ENCODE measurements around the gene NAA80. TPM values are rescaled to one million over a fixed set of nuclear protein-coding genes. Genes with fewer than 3 reads are reported as not detected.
A peak's percentile ranks its signal among the peaks of the same experiment; 100 is the strongest.

NAA80 gene
- total RNA-seq, 1 donor: 6.5 TPM

GRCh38 chr3:50260027-50260941 is 38.9 kb downstream of the NAA80 start:
- peak overlapping the region; percentile 65 for H3K27ac ChIP-seq (ENCODE audit: low read depth, low read length)
- H4K20me1 ChIP-seq (ENCODE audit: insufficient read depth, low read length): peaks cover 16% of the 10 kb centered on the region
- H3K4me1 ChIP-seq (ENCODE audit: insufficient read depth, low read length): peaks cover 29% of the 10 kb centered on the region
- no peak overlapping the region for H2AFZ ChIP-seq (ENCODE audit: low read length)
- DNase-seq (ENCODE audit: insufficient read length, low spot score, missing footprints): peak; percentile 100
- peak overlapping the region; percentile 66 for H3K4me3 ChIP-seq (ENCODE audit: insufficient read depth, low read length)
- no peaks in the 10 kb centered on the region for H3K27me3 ChIP-seq (ENCODE audit: insufficient read depth, low read length)
- no peaks in the 10 kb centered on the region for H3K9me3 ChIP-seq (ENCODE audit: low read depth, low read length)
- peak; percentile 75 for TF ChIP-seq CTCF (IDR thresholded peaks at IDR 0.05; ENCODE audit: extremely low read depth, low read depth, low read length)
- peak overlapping the region; percentile 85 for H3K4me2 ChIP-seq (ENCODE audit: insufficient read depth, low read length)
- peaks cover 25% of the 10 kb centered on the region for H3K79me2 ChIP-seq (ENCODE audit: insufficient read depth, low read length)
- H3K36me3 ChIP-seq (ENCODE audit: insufficient read depth, low read length): peaks cover 39% of the 10 kb centered on the region

- Histone ChIP-seq H3K36me3 (ENCODE audit: insufficient read depth, low read length) (peaks cover 45% of the 10 kb centered on the region), H3K27me3 (ENCODE audit: insufficient read depth, low read length) (no peaks in the 10 kb centered on the region), H3K27ac (ENCODE audit: low read depth, low read length) (peak overlapping the region; percentile 65), H4K20me1 (ENCODE audit: insufficient read depth, low read length) (peaks cover 23% of the 10 kb centered on the region), H3K4me2 (ENCODE audit: insufficient read depth, low read length) (peak overlapping the region; percentile 85), H3K79me2 (ENCODE audit: insufficient read depth, low read length) (peaks cover 33% of the 10 kb centered on the region), H3K9me3 (ENCODE audit: low read depth, low read length) (no peaks in the 10 kb centered on the region), H3K4me3 (ENCODE audit: insufficient read depth, low read length) (no peak overlapping the region), H2AFZ (ENCODE audit: low read length) (no peak overlapping the region), H3K4me1 (ENCODE audit: insufficient read depth, low read length) (peaks cover 29% of the 10 kb centered on the region)
- no peak for TF ChIP-seq CTCF (IDR thresholded peaks at IDR 0.05; ENCODE audit: extremely low read depth, low read depth, low read length)
- DNase-seq (ENCODE audit: insufficient read length, low spot score, missing footprints): peak; percentile 88
Observed at GRCh38 chr3:50259432-50260026, 39.7 kb downstream of the NAA80 start.

- Histone ChIP-seq H3K9me3 (ENCODE audit: low read depth, low read length) (no peaks in the 10 kb centered on the region), H2AFZ (ENCODE audit: low read length) (no peak overlapping the region), H3K27ac (ENCODE audit: low read depth, low read length) (no peak overlapping the region), H4K20me1 (ENCODE audit: insufficient read depth, low read length) (peaks cover 29% of the 10 kb centered on the region), H3K27me3 (ENCODE audit: insufficient read depth, low read length) (no peaks in the 10 kb centered on the region), H3K79me2 (ENCODE audit: insufficient read depth, low read length) (peaks cover 38% of the 10 kb centered on the region), H3K4me3 (ENCODE audit: insufficient read depth, low read length) (no peak overlapping the region), H3K4me1 (ENCODE audit: insufficient read depth, low read length) (peaks cover 24% of the 10 kb centered on the region), H3K4me2 (ENCODE audit: insufficient read depth, low read length) (no peak overlapping the region), H3K36me3 (ENCODE audit: insufficient read depth, low read length) (peaks cover 51% of the 10 kb centered on the region)
- no peak for TF ChIP-seq CTCF (IDR thresholded peaks at IDR 0.05; ENCODE audit: extremely low read depth, low read depth, low read length)
- DNase-seq (ENCODE audit: insufficient read length, low spot score, missing footprints): peak; percentile 83
Observed at GRCh38 chr3:50258979-50259378, 40.2 kb downstream of the NAA80 start.

Data from osteoblast (primary cell).